SU-DHL-6 (cell line): ENCODE data around the gene HOXD9.

Experiments
- H2AFZ ChIP-seq: fragments of 200-600 bp; sonication (generic); 2 replicates; pipeline ENCODE4 v1.6.1; 2014; ENCODE audit warnings: low read depth, mild to moderate bottlenecking, moderate library complexity, mixed read lengths, antibody characterized with exemption, low read length; ENCODE audit not compliant: severe bottlenecking
- H3F3A ChIP-seq: fragments of 200-600 bp; shearing (Covaris generic); 2 replicates; pipeline ENCODE4 v1.6.0; 2016; ENCODE audit warnings: antibody characterized with exemption, mild to moderate bottlenecking; ENCODE audit not compliant: insufficient read depth
- H3K27ac ChIP-seq: fragments of 200-600 bp; sonication (generic); 2 replicates; pipeline ENCODE4 v1.5.1; 2016; ENCODE audit warnings: low read depth, mild to moderate bottlenecking, low read length, moderate library complexity, mixed read lengths
- H3K27me3 ChIP-seq: fragments of 200-600 bp; sonication (generic), shearing (Covaris generic); 2 replicates; pipeline ENCODE4 v1.6.0; 2014; ENCODE audit warnings: mild to moderate bottlenecking, low read length
- H3K36me3 ChIP-seq: fragments of 200-600 bp; sonication (generic); 2 replicates; pipeline ENCODE4 v1.6.1; 2014; ENCODE audit warnings: mild to moderate bottlenecking, low read length, mixed read lengths
- H3K4me2 ChIP-seq: fragments of 300-600, 200-600 bp; shearing (Covaris generic), sonication (generic); 2 replicates; pipeline ENCODE4 v1.6.0; 2014; ENCODE audit warnings: low read length, low read depth, mild to moderate bottlenecking; ENCODE audit not compliant: poor library complexity, severe bottlenecking
- H3K4me3 ChIP-seq: fragments of 200-600 bp; sonication (generic); 2 replicates; pipeline ENCODE4 v1.5.1; 2014; ENCODE audit warnings: antibody characterized with exemption, low read length, mild to moderate bottlenecking, mixed read lengths; ENCODE audit not compliant: insufficient read depth, poor library complexity, severe bottlenecking
- H3K79me2 ChIP-seq: fragments of 200-600 bp; sonication (generic); 2 replicates; pipeline ENCODE4 v1.6.1; 2014; ENCODE audit warnings: mild to moderate bottlenecking, low read length, moderate library complexity; ENCODE audit not compliant: insufficient read depth
- H3K9ac ChIP-seq: fragments of 200-600 bp; sonication (generic); 2 replicates; pipeline ENCODE4 v1.7.0; 2014; ENCODE audit warnings: mild to moderate bottlenecking, low read length
- H3K9me2 ChIP-seq: fragments of 200-600 bp; sonication (generic); replicated peaks from 2 replicates; pipeline ENCODE4 v1.6.1; 2014; ENCODE audit warnings: low read length; ENCODE audit not compliant: insufficient read depth
- H3K9me3 ChIP-seq: fragments of 200-600 bp; sonication (generic); 2 replicates; pipeline ENCODE4 v1.6.1; 2014; ENCODE audit warnings: low read length, mixed read lengths; ENCODE audit not compliant: insufficient read depth
- H4K20me1 ChIP-seq: fragments of 200-600 bp; sonication (generic); 2 replicates; pipeline ENCODE4 v1.6.1; 2014; ENCODE audit warnings: low read depth, mild to moderate bottlenecking, antibody characterized with exemption, low read length, moderate library complexity, mixed read lengths
- CTCF ChIP-seq: fragments of 200-600 bp; sonication (generic); IDR thresholded peaks from one replicate; pipeline ENCODE4 v1.5.1; 2017; ENCODE audit warnings: antibody characterized with exemption, mild to moderate bottlenecking, low read length, moderate library complexity; ENCODE audit not compliant: insufficient read depth, poor library complexity, severe bottlenecking
- EZH2phosphoT487 ChIP-seq: fragments of 200-600 bp; sonication (generic), shearing (Covaris generic); conservative IDR thresholded peaks from 2 replicates; pipeline ENCODE4 v1.6.1; 2018; ENCODE audit warnings: mild to moderate bottlenecking, antibody characterized with exemption, low read length, moderate library complexity, mixed read lengths

The HOXD9 gene

GRCh38 chr2:176140513-176141317, 18.2 kb downstream of the HOXD9 start:
- TF ChIP-seq EZH2phosphoT487 (no peak), CTCF (peak; percentile 39)
- Histone ChIP-seq H3K27ac (no peak overlapping the region), H3F3A (no peaks in the 10 kb centered on the region), H3K36me3 (no peaks in the 10 kb centered on the region), H3K9me2 (no peaks in the 10 kb centered on the region), H3K4me2 (no peak overlapping the region), H3K27me3 (no peaks in the 10 kb centered on the region), H2AFZ (no peak overlapping the region), H3K9ac (no peak overlapping the region), H3K79me2 (no peaks in the 10 kb centered on the region), H3K4me3 (no peak overlapping the region), H4K20me1 (no peaks in the 10 kb centered on the region), H3K9me3 (no peaks in the 10 kb centered on the region)

GRCh38 chr2:176142281-176142680, 19.8 kb downstream of the HOXD9 start:
- no peak overlapping the region for H3K9ac ChIP-seq
- no peak overlapping the region for H3K27ac ChIP-seq
- no peaks in the 10 kb centered on the region for H3K27me3 ChIP-seq
- H3K4me2 ChIP-seq, result no peak overlapping the region
- no peak overlapping the region for H3K4me3 ChIP-seq
- H2AFZ ChIP-seq, result no peak overlapping the region
- H3K9me3 ChIP-seq, result no peaks in the 10 kb centered on the region
- H3K36me3 ChIP-seq, result no peaks in the 10 kb centered on the region
- H3F3A ChIP-seq, result no peaks in the 10 kb centered on the region
- TF ChIP-seq EZH2phosphoT487, result no peak
- no peak for TF ChIP-seq CTCF
- no peaks in the 10 kb centered on the region for H3K79me2 ChIP-seq
- H3K9me2 ChIP-seq, result no peaks in the 10 kb centered on the region
- H4K20me1 ChIP-seq, result no peaks in the 10 kb centered on the region

GRCh38 chr2:176145085-176145969, 22.8 kb downstream of the HOXD9 start:
- Histone ChIP-seq H3K36me3 (no peaks in the 10 kb centered on the region), H3K9ac (no peak overlapping the region), H3K27me3 (no peaks in the 10 kb centered on the region), H3F3A (no peaks in the 10 kb centered on the region), H4K20me1 (no peaks in the 10 kb centered on the region), H3K4me3 (no peak overlapping the region), H3K4me2 (no peak overlapping the region), H3K9me2 (no peaks in the 10 kb centered on the region), H3K79me2 (no peaks in the 10 kb centered on the region), H3K27ac (no peak overlapping the region), H2AFZ (no peak overlapping the region), H3K9me3 (no peaks in the 10 kb centered on the region)
- TF ChIP-seq EZH2phosphoT487 (no peak), CTCF (no peak)
